ENCODE data around the gene STIMATE.

DNA sequence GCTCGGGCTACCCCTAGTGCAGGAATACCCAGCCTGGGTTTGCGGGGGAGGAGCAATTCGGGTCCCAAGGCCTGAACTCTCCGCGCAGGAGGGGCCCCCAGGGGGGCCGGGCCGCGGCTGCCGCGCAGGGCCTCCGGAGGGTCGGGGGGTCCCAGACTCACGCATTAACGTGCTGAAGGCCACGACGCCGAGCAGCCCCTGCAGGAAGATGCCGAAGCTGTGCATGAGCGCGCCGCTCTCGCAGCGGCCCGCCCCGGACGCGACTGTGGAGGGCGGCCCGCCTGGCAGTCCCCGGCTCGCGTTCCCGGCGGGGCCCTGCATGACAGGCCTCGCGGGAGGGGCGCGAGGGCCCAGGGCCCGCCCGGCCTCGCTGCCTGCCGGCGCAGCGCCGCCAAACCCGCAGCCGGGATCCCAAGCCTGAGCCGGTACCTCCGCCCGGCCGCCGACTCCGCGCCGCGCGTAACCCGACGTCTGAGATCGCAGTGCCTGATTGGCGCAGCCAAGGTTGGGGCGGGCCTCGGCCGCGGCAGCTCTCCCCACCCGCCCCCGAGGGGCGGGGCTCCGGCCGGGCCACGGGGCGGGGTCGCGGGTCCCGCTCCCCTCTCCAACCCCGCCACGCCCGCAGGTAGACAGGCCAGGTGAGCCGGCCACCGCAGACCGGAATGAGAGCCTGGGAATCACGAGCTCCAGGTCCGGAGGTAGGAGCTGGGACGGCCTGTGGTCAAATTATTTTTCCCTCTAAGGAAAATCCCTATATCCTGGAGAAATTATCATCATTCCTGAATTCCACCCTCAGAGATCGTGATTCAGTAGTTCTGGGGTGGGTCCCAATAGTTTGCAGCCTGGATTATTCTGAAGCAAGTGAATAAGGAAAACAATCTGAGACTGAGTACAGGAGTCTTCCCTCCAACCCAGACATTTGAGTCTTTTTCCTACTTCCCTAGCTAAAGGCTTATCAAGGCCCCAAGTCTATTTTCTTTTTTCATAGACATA is at the start of gene STIMATE:
- TF ChIP-seq, protein P1, sequence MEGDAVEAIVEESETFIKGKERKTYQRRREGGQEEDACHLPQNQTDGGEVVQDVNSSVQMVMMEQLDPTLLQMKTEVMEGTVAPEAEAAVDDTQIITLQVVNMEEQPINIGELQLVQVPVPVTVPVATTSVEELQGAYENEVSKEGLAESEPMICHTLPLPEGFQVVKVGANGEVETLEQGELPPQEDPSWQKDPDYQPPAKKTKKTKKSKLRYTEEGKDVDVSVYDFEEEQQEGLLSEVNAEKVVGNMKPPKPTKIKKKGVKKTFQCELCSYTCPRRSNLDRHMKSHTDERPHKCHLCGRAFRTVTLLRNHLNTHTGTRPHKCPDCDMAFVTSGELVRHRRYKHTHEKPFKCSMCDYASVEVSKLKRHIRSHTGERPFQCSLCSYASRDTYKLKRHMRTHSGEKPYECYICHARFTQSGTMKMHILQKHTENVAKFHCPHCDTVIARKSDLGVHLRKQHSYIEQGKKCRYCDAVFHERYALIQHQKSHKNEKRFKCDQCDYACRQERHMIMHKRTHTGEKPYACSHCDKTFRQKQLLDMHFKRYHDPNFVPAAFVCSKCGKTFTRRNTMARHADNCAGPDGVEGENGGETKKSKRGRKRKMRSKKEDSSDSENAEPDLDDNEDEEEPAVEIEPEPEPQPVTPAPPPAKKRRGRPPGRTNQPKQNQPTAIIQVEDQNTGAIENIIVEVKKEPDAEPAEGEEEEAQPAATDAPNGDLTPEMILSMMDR (IDR thresholded peaks at IDR 0.05): no peak
- no peak for TF ChIP-seq EP300 (IDR thresholded peaks at IDR 0.05)
